ENCODE measurements around the gene TEX48.

Gene TEX48

GRCh38 chr9:114678130-114678529 is 3.9 kb downstream of the TEX48 start:
- Histone ChIP-seq H3K36me3 (ENCODE audit: control insufficient read depth, insufficient read depth, low read length) (no peaks in the 10 kb centered on the region), H3K9me3 (ENCODE audit: control insufficient read depth, insufficient read depth, low read length) (no peaks in the 10 kb centered on the region), H3K9ac (ENCODE audit: low read depth, low read length) (no peak overlapping the region), H3K4me1 (ENCODE audit: control insufficient read depth, insufficient read depth, low read length) (peaks cover 4% of the 10 kb centered on the region), H3K4me3 (ENCODE audit: low read depth, low read length) (no peak overlapping the region), H3K27me3 (ENCODE audit: control insufficient read depth, insufficient read depth, low read length) (no peaks in the 10 kb centered on the region)

GRCh38 chr9:114677418-114677817 is 4.6 kb downstream of the TEX48 start:
- Histone ChIP-seq H3K9ac (ENCODE audit: low read depth, low read length) (no peak overlapping the region), H3K36me3 (ENCODE audit: control insufficient read depth, insufficient read depth, low read length) (no peaks in the 10 kb centered on the region), H3K4me1 (ENCODE audit: control insufficient read depth, insufficient read depth, low read length) (peaks cover 4% of the 10 kb centered on the region), H3K4me3 (ENCODE audit: low read depth, low read length) (no peak overlapping the region), H3K9me3 (ENCODE audit: control insufficient read depth, insufficient read depth, low read length) (no peaks in the 10 kb centered on the region), H3K27me3 (ENCODE audit: control insufficient read depth, insufficient read depth, low read length) (no peaks in the 10 kb centered on the region)

GRCh38 chr9:114676901-114677300 is 5.1 kb downstream of the TEX48 start:
- H3K4me3 ChIP-seq (ENCODE audit: low read depth, low read length) = no peak overlapping the region
- H3K36me3 ChIP-seq (ENCODE audit: control insufficient read depth, insufficient read depth, low read length) = no peaks in the 10 kb centered on the region
- no peaks in the 10 kb centered on the region for H3K9me3 ChIP-seq (ENCODE audit: control insufficient read depth, insufficient read depth, low read length)
- H3K4me1 ChIP-seq (ENCODE audit: control insufficient read depth, insufficient read depth, low read length) = peaks cover 4% of the 10 kb centered on the region
- no peak overlapping the region for H3K9ac ChIP-seq (ENCODE audit: low read depth, low read length)
- no peaks in the 10 kb centered on the region for H3K27me3 ChIP-seq (ENCODE audit: control insufficient read depth, insufficient read depth, low read length)

DNA sequence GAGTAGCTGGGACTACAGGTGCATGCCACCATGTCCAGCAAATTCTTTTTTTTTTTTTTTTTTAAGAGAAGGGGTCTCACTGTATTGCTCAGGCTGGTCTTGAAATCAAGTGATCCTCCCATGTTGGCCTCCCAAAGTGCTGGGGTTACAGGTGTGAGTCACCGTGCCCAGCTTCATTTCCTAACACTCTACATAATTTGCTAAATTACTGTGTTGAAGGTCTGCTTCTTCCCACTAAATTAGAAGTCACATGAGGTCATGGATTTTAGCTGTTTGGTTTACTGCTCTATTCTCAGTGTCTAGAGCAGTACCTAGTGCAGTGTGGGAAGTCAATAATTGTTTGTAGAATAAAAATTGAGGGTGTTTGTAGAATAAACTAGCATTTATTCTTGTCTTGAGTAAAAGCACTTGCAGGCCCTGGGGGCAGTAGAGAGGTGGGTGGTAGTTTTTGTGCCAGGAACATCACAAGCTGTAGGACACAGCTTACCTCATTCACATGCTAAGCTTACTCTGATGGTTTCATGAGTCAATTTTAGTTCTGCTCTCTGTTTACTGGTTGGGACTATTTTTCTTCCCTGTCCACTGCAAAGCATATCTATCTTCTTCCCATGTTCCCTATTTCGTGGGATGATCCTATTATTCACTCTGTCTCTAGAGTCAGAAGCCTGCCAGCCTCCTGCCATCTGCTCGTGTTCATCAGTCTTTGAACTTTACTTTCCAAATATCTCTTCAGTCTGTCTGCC is 7.0 kb downstream of the TEX48 start:
- H3K4me1 ChIP-seq (ENCODE audit: control insufficient read depth, insufficient read depth, low read length) = peaks cover 4% of the 10 kb centered on the region

GRCh38 chr9:114674076-114674797 is 7.8 kb downstream of the TEX48 start:
- Histone ChIP-seq H3K4me3 (ENCODE audit: low read depth, low read length) (no peak overlapping the region), H3K9ac (ENCODE audit: low read depth, low read length) (no peak overlapping the region), H3K36me3 (ENCODE audit: control insufficient read depth, insufficient read depth, low read length) (no peaks in the 10 kb centered on the region)

More for the DNA sequence above, 7.0 kb downstream of the TEX48 start:
- Histone ChIP-seq H3K9me3 (ENCODE audit: control insufficient read depth, insufficient read depth, low read length) (no peaks in the 10 kb centered on the region), H3K4me3 (ENCODE audit: low read depth, low read length) (no peak overlapping the region), H3K9ac (ENCODE audit: low read depth, low read length) (no peak overlapping the region), H3K36me3 (ENCODE audit: control insufficient read depth, insufficient read depth, low read length) (no peaks in the 10 kb centered on the region), H3K27me3 (ENCODE audit: control insufficient read depth, insufficient read depth, low read length) (peaks cover 3% of the 10 kb centered on the region)

GRCh38 chr9:114671605-114672004 is 10.4 kb downstream of the TEX48 start:
- no peaks in the 10 kb centered on the region for H3K36me3 ChIP-seq (ENCODE audit: control insufficient read depth, insufficient read depth, low read length)
- peaks cover 3% of the 10 kb centered on the region for H3K27me3 ChIP-seq (ENCODE audit: control insufficient read depth, insufficient read depth, low read length)
- peaks cover 4% of the 10 kb centered on the region for H3K4me1 ChIP-seq (ENCODE audit: control insufficient read depth, insufficient read depth, low read length)
- no peak overlapping the region for H3K4me3 ChIP-seq (ENCODE audit: low read depth, low read length)
- H3K9me3 ChIP-seq (ENCODE audit: control insufficient read depth, insufficient read depth, low read length) = no peaks in the 10 kb centered on the region
- H3K9ac ChIP-seq (ENCODE audit: low read depth, low read length) = no peak overlapping the region

More at GRCh38 chr9:114674076-114674797, 7.8 kb downstream of the TEX48 start:
- H3K27me3 ChIP-seq (ENCODE audit: control insufficient read depth, insufficient read depth, low read length) = peaks cover 3% of the 10 kb centered on the region
- no peaks in the 10 kb centered on the region for H3K9me3 ChIP-seq (ENCODE audit: control insufficient read depth, insufficient read depth, low read length)
- peaks cover 4% of the 10 kb centered on the region for H3K4me1 ChIP-seq (ENCODE audit: control insufficient read depth, insufficient read depth, low read length)

GRCh38 chr9:114669961-114670360 is 12.0 kb downstream of the TEX48 start:
- Histone ChIP-seq H3K9ac (ENCODE audit: low read depth, low read length) (no peak overlapping the region), H3K4me1 (ENCODE audit: control insufficient read depth, insufficient read depth, low read length) (no peaks in the 10 kb centered on the region), H3K36me3 (ENCODE audit: control insufficient read depth, insufficient read depth, low read length) (no peaks in the 10 kb centered on the region), H3K27me3 (ENCODE audit: control insufficient read depth, insufficient read depth, low read length) (peaks cover 3% of the 10 kb centered on the region), H3K4me3 (ENCODE audit: low read depth, low read length) (no peak overlapping the region), H3K9me3 (ENCODE audit: control insufficient read depth, insufficient read depth, low read length) (no peaks in the 10 kb centered on the region)

GRCh38 chr9:114668146-114668545 is 13.8 kb downstream of the TEX48 start:
- no peaks in the 10 kb centered on the region for H3K4me1 ChIP-seq (ENCODE audit: control insufficient read depth, insufficient read depth, low read length)
- H3K9ac ChIP-seq (ENCODE audit: low read depth, low read length) = no peak overlapping the region
- peaks cover 3% of the 10 kb centered on the region for H3K27me3 ChIP-seq (ENCODE audit: control insufficient read depth, insufficient read depth, low read length)
- H3K9me3 ChIP-seq (ENCODE audit: control insufficient read depth, insufficient read depth, low read length) = no peaks in the 10 kb centered on the region
- no peak overlapping the region for H3K4me3 ChIP-seq (ENCODE audit: low read depth, low read length)
- no peaks in the 10 kb centered on the region for H3K36me3 ChIP-seq (ENCODE audit: control insufficient read depth, insufficient read depth, low read length)

- Histone ChIP-seq H3K27me3 (ENCODE audit: control insufficient read depth, insufficient read depth, low read length) (peaks cover 3% of the 10 kb centered on the region), H3K9me3 (ENCODE audit: control insufficient read depth, insufficient read depth, low read length) (no peaks in the 10 kb centered on the region), H3K4me3 (ENCODE audit: low read depth, low read length) (no peak overlapping the region), H3K36me3 (ENCODE audit: control insufficient read depth, insufficient read depth, low read length) (no peaks in the 10 kb centered on the region), H3K9ac (ENCODE audit: low read depth, low read length) (no peak overlapping the region), H3K4me1 (ENCODE audit: control insufficient read depth, insufficient read depth, low read length) (peaks cover 6% of the 10 kb centered on the region)
These were observed 15.1 kb downstream of the TEX48 start for GRCh38 chr9:114666851-114667250.

- no peak overlapping the region for H3K9ac ChIP-seq (ENCODE audit: low read depth, low read length)
- no peaks in the 10 kb centered on the region for H3K9me3 ChIP-seq (ENCODE audit: control insufficient read depth, insufficient read depth, low read length)
- H3K36me3 ChIP-seq (ENCODE audit: control insufficient read depth, insufficient read depth, low read length) = no peaks in the 10 kb centered on the region
- H3K4me3 ChIP-seq (ENCODE audit: low read depth, low read length) = no peak overlapping the region
- H3K27me3 ChIP-seq (ENCODE audit: control insufficient read depth, insufficient read depth, low read length) = peaks cover 3% of the 10 kb centered on the region
- H3K4me1 ChIP-seq (ENCODE audit: control insufficient read depth, insufficient read depth, low read length) = peaks cover 6% of the 10 kb centered on the region
These were observed 15.6 kb downstream of the TEX48 start for GRCh38 chr9:114666401-114666800.

GRCh38 chr9:114664181-114664580 is 17.8 kb downstream of the TEX48 start:
- no peak overlapping the region for H3K9ac ChIP-seq (ENCODE audit: low read depth, low read length)
- H3K4me3 ChIP-seq (ENCODE audit: low read depth, low read length) = no peak overlapping the region
- H3K27me3 ChIP-seq (ENCODE audit: control insufficient read depth, insufficient read depth, low read length) = no peaks in the 10 kb centered on the region
- H3K9me3 ChIP-seq (ENCODE audit: control insufficient read depth, insufficient read depth, low read length) = no peaks in the 10 kb centered on the region
- H3K36me3 ChIP-seq (ENCODE audit: control insufficient read depth, insufficient read depth, low read length) = no peaks in the 10 kb centered on the region
- peaks cover 6% of the 10 kb centered on the region for H3K4me1 ChIP-seq (ENCODE audit: control insufficient read depth, insufficient read depth, low read length)

Data from iPS-15b (cell line).